Measurements from ENCODE around the gene SIGLEC14.
A peak's percentile ranks its signal among the peaks of the same experiment; 100 is the strongest.

DNA sequence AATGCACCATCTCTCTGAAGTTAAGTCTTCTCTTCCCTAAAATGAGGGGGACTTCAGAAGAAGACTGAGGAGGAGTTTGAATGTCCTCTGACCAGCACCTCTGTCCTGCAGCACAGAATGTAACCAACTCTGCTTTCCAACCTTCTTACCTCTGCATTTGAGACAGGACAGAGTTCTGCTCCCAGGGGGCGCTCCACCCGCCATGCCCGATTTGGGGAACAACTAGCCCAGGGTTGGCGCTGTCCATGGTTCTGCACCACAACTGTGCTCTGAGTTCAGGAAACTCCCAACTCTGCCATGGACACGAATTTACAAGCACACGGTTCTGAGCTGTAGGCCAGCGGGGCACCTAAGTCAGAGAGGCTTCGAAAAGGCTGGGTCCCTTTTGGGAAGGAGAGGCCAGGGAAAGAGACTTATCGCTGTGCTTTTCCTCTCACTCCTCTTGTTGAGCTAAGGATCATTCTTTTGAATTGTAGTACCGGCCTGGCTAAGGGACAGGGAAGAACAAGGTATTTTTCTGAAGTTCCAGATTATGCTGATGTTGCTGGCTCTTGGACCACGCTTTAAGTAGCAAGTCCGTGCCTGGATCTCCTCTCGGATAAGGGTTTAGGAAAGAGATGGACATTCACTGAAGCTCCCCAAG, 38.6 kb downstream of the SIGLEC14 start:
- no peak for TF ChIP-seq EP300 (IDR thresholded peaks at IDR 0.05)
- TF ChIP-seq POLR2A (IDR thresholded peaks at IDR 0.05) = no peak
- TF ChIP-seq, protein P1, sequence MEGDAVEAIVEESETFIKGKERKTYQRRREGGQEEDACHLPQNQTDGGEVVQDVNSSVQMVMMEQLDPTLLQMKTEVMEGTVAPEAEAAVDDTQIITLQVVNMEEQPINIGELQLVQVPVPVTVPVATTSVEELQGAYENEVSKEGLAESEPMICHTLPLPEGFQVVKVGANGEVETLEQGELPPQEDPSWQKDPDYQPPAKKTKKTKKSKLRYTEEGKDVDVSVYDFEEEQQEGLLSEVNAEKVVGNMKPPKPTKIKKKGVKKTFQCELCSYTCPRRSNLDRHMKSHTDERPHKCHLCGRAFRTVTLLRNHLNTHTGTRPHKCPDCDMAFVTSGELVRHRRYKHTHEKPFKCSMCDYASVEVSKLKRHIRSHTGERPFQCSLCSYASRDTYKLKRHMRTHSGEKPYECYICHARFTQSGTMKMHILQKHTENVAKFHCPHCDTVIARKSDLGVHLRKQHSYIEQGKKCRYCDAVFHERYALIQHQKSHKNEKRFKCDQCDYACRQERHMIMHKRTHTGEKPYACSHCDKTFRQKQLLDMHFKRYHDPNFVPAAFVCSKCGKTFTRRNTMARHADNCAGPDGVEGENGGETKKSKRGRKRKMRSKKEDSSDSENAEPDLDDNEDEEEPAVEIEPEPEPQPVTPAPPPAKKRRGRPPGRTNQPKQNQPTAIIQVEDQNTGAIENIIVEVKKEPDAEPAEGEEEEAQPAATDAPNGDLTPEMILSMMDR (IDR thresholded peaks at IDR 0.05) = peak; percentile 31 to 64 (median 56)

All from upper lobe of left lung (tissue), 4 donors.